ENCODE results near the gene TRIM17.

TRIM17 gene

GRCh38 chr1:228400237-228400651 is 16.4 kb downstream of the TRIM17 start:
- no peak for DNase-seq

GRCh38 chr1:228399531-228400236 is 17.0 kb downstream of the TRIM17 start:
- DNase-seq = no peak

- DNase-seq = no peak
Measured at GRCh38 chr1:228398741-228399461, 17.8 kb downstream of the TRIM17 start.

- no peak for DNase-seq
Measured at GRCh38 chr1:228397966-228398365, 18.7 kb downstream of the TRIM17 start.

GRCh38 chr1:228396770-228397662 is 19.6 kb downstream of the TRIM17 start:
- DNase-seq = no peak

GRCh38 chr1:228394571-228395394 is 21.9 kb downstream of the TRIM17 start:
- DNase-seq = no peak

GRCh38 chr1:228393811-228394570 is 22.7 kb downstream of the TRIM17 start:
- no peak for DNase-seq

- peak; percentile 77 for DNase-seq
Measured at GRCh38 chr1:228393268-228393701, 23.4 kb downstream of the TRIM17 start.

GRCh38 chr1:228392111-228392936 is 24.3 kb downstream of the TRIM17 start:
- peak; percentile 38 for DNase-seq

GRCh38 chr1:228391411-228392020 is 25.1 kb downstream of the TRIM17 start:
- no peak for DNase-seq

GRCh38 chr1:228390649-228391048 is 26.0 kb downstream of the TRIM17 start:
- no peak for DNase-seq

- DNase-seq = no peak
Measured at GRCh38 chr1:228387321-228387720, 29.3 kb downstream of the TRIM17 start.

GRCh38 chr1:228385232-228385631 is 31.4 kb downstream of the TRIM17 start:
- DNase-seq = no peak

- no peak for DNase-seq
Measured at GRCh38 chr1:228383773-228384172, 32.9 kb downstream of the TRIM17 start.

GRCh38 chr1:228381356-228381755 is 35.3 kb downstream of the TRIM17 start:
- peak; percentile 5 for DNase-seq

- DNase-seq = no peak
Measured at GRCh38 chr1:228379666-228380065, 37.0 kb downstream of the TRIM17 start.

GRCh38 chr1:228378873-228379460 is 37.7 kb downstream of the TRIM17 start:
- peak; percentile 24 for DNase-seq

GRCh38 chr1:228378090-228378872 is 38.4 kb downstream of the TRIM17 start:
- DNase-seq = peak; percentile 62

GRCh38 chr1:228377664-228378089 is 39.0 kb downstream of the TRIM17 start:
- no peak for DNase-seq

All from fibroblast of skin of right biceps (primary cell).